HepG2 (cell line): ENCODE data around the gene MRE11. TPM values are rescaled to one million over a fixed set of nuclear protein-coding genes. Genes with fewer than 3 reads are reported as not detected.
A peak's percentile ranks its signal among the peaks of the same experiment; 100 is the strongest.

Source experiments
- CBX1 ChIP-seq: IDR thresholded peaks from one replicate; pipeline ENCODE4 v1.6.1; 2016; ENCODE audit warnings: antibody characterized with exemption, low read depth
- E2F5 ChIP-seq: sonication (generic); formaldehyde crosslinking; conservative IDR thresholded peaks from 2 replicates; pipeline ENCODE4 v1.4.0; 2020; ENCODE audit warnings: missing genetic modification reagents
- ELF3 ChIP-seq: IDR thresholded peaks from 2 replicates; pipeline ENCODE4 v1.6.1; 2016; ENCODE audit warnings: missing genetic modification reagents, missing compliant biosample characterization
- ETV5 ChIP-seq: IDR thresholded peaks from 2 replicates; pipeline ENCODE4 v1.6.1; 2018; ENCODE audit warnings: missing biosample characterization, missing genetic modification reagents, inconsistent platforms, borderline replicate concordance
- FOXK1 ChIP-seq: sonication (generic); formaldehyde crosslinking; IDR thresholded peaks from 2 replicates; pipeline ENCODE4 v1.4.0; 2020; ENCODE audit warnings: low read depth, missing genetic modification reagents, borderline replicate concordance
- FOXK2 ChIP-seq: fragments of 450-650 bp; IDR thresholded peaks from 2 replicates; pipeline ENCODE4 v1.6.1; 2016
- GPBP1L1 ChIP-seq: sonication (generic); formaldehyde crosslinking; IDR thresholded peaks from 2 replicates; pipeline ENCODE4 v1.5.0; 2020; ENCODE audit warnings: mild to moderate bottlenecking, missing genetic modification reagents
- HMGA1 ChIP-seq: sonication (generic); formaldehyde crosslinking; conservative IDR thresholded peaks from 2 replicates; pipeline ENCODE4 v1.4.0; 2020; ENCODE audit warnings: missing genetic modification reagents
- IRF2 ChIP-seq: IDR thresholded peaks from 2 replicates; pipeline ENCODE4 v1.6.1; 2018; ENCODE audit warnings: missing genetic modification reagents, missing compliant biosample characterization
- MTA1 ChIP-seq: sonication (generic); formaldehyde crosslinking; IDR thresholded peaks from 2 replicates; pipeline ENCODE4 v1.4.0; 2020; ENCODE audit warnings: missing genetic modification reagents, mild to moderate bottlenecking, borderline replicate concordance
- POLR2G ChIP-seq: fragments of 200-400 bp; formaldehyde crosslinking; IDR thresholded peaks from 2 replicates; pipeline ENCODE4 v1.6.1; 2018; ENCODE audit warnings: mild to moderate bottlenecking, low read depth, low read length, moderate library complexity
- PPARG ChIP-seq: conservative IDR thresholded peaks from 2 replicates; pipeline ENCODE4 v1.6.1; 2016; ENCODE audit warnings: missing biosample characterization, missing genetic modification reagents
- PTBP1 ChIP-seq: fragments of 200-400 bp; formaldehyde crosslinking; IDR thresholded peaks from 2 replicates; pipeline ENCODE4 v1.6.1; 2018; ENCODE audit warnings: low read length, low read depth; ENCODE audit not compliant: poor library complexity, severe bottlenecking
- RBM39 ChIP-seq: fragments of 200-400 bp; formaldehyde crosslinking; IDR thresholded peaks from one replicate; pipeline ENCODE4 v1.6.1; 2018; ENCODE audit warnings: antibody characterized with exemption, mild to moderate bottlenecking, low read depth, low read length; ENCODE audit not compliant: poor library complexity, severe bottlenecking
- RELA ChIP-seq: sonication (generic); formaldehyde crosslinking; IDR thresholded peaks from 2 replicates; pipeline ENCODE4 v1.4.0; 2020; ENCODE audit warnings: missing genetic modification reagents
- RFXANK ChIP-seq: IDR thresholded peaks from 2 replicates; pipeline ENCODE4 v1.6.1; 2016
- SMAD3 ChIP-seq: sonication (generic); formaldehyde crosslinking; IDR thresholded peaks from 2 replicates; pipeline ENCODE4 v1.4.0; 2020; ENCODE audit warnings: missing genetic modification reagents
- SNAPC2 ChIP-seq: sonication (generic); formaldehyde crosslinking; IDR thresholded peaks from 2 replicates; pipeline ENCODE4 v1.8.1; 2022; ENCODE audit warnings: mild to moderate bottlenecking, missing genetic modification reagents
- SP4 ChIP-seq: sonication (generic); formaldehyde crosslinking; IDR thresholded peaks from 2 replicates; pipeline ENCODE4 v1.8.1; 2023; ENCODE audit warnings: mild to moderate bottlenecking, missing genetic modification reagents
- SSRP1 ChIP-seq: IDR thresholded peaks from 2 replicates; pipeline ENCODE4 v1.6.1; 2016; ENCODE audit warnings: control low read depth
- STAG1 ChIP-seq: sonication (generic); formaldehyde crosslinking; IDR thresholded peaks from 2 replicates; pipeline ENCODE4 v1.4.0; 2020; ENCODE audit warnings: missing genetic modification reagents
- TFDP2 ChIP-seq: sonication (generic); formaldehyde crosslinking; IDR thresholded peaks from 2 replicates; pipeline ENCODE4 v1.4.0; 2020; ENCODE audit warnings: missing genetic modification reagents
- THAP7 ChIP-seq: sonication (generic); formaldehyde crosslinking; IDR thresholded peaks from 2 replicates; pipeline ENCODE4 v1.8.1; 2023; ENCODE audit warnings: mild to moderate bottlenecking, missing genetic modification reagents
- XBP1 ChIP-seq: sonication (generic); formaldehyde crosslinking; IDR thresholded peaks from 2 replicates; pipeline ENCODE4 v1.5.0; 2020; ENCODE audit warnings: missing genetic modification reagents
- XRCC5 ChIP-seq: fragments of 200-400 bp; formaldehyde crosslinking; optimal IDR thresholded peaks from 2 replicates; pipeline ENCODE3; 2017; ENCODE audit warnings: mild to moderate bottlenecking, low read length
- ZMAT3 ChIP-seq: sonication (generic); formaldehyde crosslinking; conservative IDR thresholded peaks from 2 replicates; pipeline ENCODE4 v1.7.0; 2021; ENCODE audit warnings: missing genetic modification reagents
- ZNF17 ChIP-seq: sonication (generic); formaldehyde crosslinking; IDR thresholded peaks from 2 replicates; pipeline ENCODE4 v1.5.0; 2020; ENCODE audit warnings: mild to moderate bottlenecking, missing genetic modification reagents
- ZNF234 ChIP-seq: sonication (generic); formaldehyde crosslinking; conservative IDR thresholded peaks from 2 replicates; pipeline ENCODE4 v1.5.1; 2020; ENCODE audit warnings: mild to moderate bottlenecking, missing genetic modification reagents
- ZNF431 ChIP-seq: sonication (generic); formaldehyde crosslinking; IDR thresholded peaks from 2 replicates; pipeline ENCODE4 v1.9.0; 2022; ENCODE audit warnings: missing genetic modification reagents, low read depth, mild to moderate bottlenecking, borderline replicate concordance
- ZNF644 ChIP-seq: IDR thresholded peaks from 2 replicates; pipeline ENCODE4 v1.6.1; 2016; ENCODE audit warnings: low read depth
- ZNF772 ChIP-seq: sonication (generic); formaldehyde crosslinking; IDR thresholded peaks from 2 replicates; pipeline ENCODE4 v1.5.0; 2020; ENCODE audit warnings: mild to moderate bottlenecking, missing genetic modification reagents
- ZSCAN25 ChIP-seq: sonication (generic); formaldehyde crosslinking; IDR thresholded peaks from 2 replicates; pipeline ENCODE4 v1.8.0; 2022; ENCODE audit warnings: mild to moderate bottlenecking, missing genetic modification reagents
- polyA plus RNA-seq, 8 experiments: library from polyadenylated mRNA; depleted of rRNA in 3 of 8; stranded (reverse) in 7 of 8; unstranded in 1 of 8; fragments of >200 nt; fragmentation: Illumina TruSeq in 4 of 8; extraction: Trizol in 4 of 8; gene quantifications; 2 replicates each; pipeline versions ENCODE4 v1.2.1 to v1.2.3, GENCODE V29; 2011 to 2016; ENCODE audit warnings: low read depth in 4 of 8, missing spikeins in 1 of 8, mixed read lengths in 1 of 8; ENCODE audit not compliant: insufficient read depth in 1 of 8
- total RNA-seq, 5 experiments: library from RNA; depleted of rRNA; stranded (reverse); fragments of >200 nt; fragmentation: Illumina TruSeq; extraction: Trizol; gene quantifications; 2 replicates each; pipeline ENCODE4 v1.2.3, GENCODE V29; 2016; ENCODE audit warnings: low read depth in 1 of 5

MRE11 gene
- total and polyA plus RNA-seq, 2 of the 13 experiments (the other 11 are each of a cell fraction or from before 2014, with no cell fraction given) = 7.2 to 37.3 TPM

GRCh38 chr11:94494126-94494680 lies 559 bp upstream of the MRE11 start (continued):
- TF ChIP-seq POLR2G (no peak), PTBP1 (no peak), XBP1 (no peak), ETV5 (CRISPR knock-in tag) (no peak), MTA1 (CRISPR knock-in tag) (no peak), CBX1 (no peak), THAP7 (CRISPR knock-in tag) (no peak), GPBP1L1 (no peak), ZNF17 (no peak), STAG1 (CRISPR knock-in tag) (no peak), PPARG (CRISPR knock-in tag) (no peak), HMGA1 (no peak), IRF2 (CRISPR knock-in tag) (no peak), SNAPC2 (CRISPR knock-in tag) (no peak), RELA (CRISPR knock-in tag) (no peak), ZNF234 (no peak), ZNF644 (CRISPR knock-in tag) (no peak), E2F5 (CRISPR knock-in tag) (no peak), ZNF431 (no peak), RBM39 (no peak), XRCC5 (peak; percentile 9), ZNF772 (CRISPR knock-in tag) (no peak), SP4 (peak; percentile 72), SSRP1 (CRISPR knock-in tag) (no peak), ZSCAN25 (CRISPR knock-in tag) (no peak), SMAD3 (no peak), ELF3 (no peak), ZMAT3 (CRISPR knock-in tag) (0 out of 2 replicates have a peak, but pooled peaks have one; percentile 59), FOXK2 (no peak), TFDP2 (CRISPR knock-in tag) (no peak), RFXANK (CRISPR knock-in tag) (no peak), FOXK1 (CRISPR knock-in tag) (no peak)
